ENCODE measurements around the gene GBE1.

DNA sequence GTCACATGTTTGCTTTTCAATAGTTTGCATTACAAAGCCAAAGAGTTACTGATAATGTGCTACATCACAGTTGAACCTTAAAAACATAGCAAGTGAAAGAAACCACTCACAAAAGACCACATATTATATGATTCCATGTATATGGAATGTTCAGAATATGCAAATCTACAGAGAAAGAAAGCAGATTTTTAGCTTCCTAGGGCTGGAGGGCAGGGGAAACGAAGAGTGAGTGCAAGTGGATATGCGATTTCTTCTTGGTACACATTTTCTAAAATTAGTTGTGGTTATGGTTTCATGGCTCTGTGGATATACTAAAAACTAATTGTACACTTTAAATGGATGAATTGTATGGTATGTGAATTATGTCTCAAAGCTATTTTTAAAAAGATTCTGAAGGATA, 4.0 kb upstream of the GBE1 start:
- TF ChIP-seq, protein P1, sequence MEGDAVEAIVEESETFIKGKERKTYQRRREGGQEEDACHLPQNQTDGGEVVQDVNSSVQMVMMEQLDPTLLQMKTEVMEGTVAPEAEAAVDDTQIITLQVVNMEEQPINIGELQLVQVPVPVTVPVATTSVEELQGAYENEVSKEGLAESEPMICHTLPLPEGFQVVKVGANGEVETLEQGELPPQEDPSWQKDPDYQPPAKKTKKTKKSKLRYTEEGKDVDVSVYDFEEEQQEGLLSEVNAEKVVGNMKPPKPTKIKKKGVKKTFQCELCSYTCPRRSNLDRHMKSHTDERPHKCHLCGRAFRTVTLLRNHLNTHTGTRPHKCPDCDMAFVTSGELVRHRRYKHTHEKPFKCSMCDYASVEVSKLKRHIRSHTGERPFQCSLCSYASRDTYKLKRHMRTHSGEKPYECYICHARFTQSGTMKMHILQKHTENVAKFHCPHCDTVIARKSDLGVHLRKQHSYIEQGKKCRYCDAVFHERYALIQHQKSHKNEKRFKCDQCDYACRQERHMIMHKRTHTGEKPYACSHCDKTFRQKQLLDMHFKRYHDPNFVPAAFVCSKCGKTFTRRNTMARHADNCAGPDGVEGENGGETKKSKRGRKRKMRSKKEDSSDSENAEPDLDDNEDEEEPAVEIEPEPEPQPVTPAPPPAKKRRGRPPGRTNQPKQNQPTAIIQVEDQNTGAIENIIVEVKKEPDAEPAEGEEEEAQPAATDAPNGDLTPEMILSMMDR (IDR thresholded peaks at IDR 0.05; ENCODE audit: insufficient read depth, low read length), result no peak
- no peak for TF ChIP-seq GABPA (IDR thresholded peaks at IDR 0.05; ENCODE audit: low read depth)
- TF ChIP-seq, protein P2, sequence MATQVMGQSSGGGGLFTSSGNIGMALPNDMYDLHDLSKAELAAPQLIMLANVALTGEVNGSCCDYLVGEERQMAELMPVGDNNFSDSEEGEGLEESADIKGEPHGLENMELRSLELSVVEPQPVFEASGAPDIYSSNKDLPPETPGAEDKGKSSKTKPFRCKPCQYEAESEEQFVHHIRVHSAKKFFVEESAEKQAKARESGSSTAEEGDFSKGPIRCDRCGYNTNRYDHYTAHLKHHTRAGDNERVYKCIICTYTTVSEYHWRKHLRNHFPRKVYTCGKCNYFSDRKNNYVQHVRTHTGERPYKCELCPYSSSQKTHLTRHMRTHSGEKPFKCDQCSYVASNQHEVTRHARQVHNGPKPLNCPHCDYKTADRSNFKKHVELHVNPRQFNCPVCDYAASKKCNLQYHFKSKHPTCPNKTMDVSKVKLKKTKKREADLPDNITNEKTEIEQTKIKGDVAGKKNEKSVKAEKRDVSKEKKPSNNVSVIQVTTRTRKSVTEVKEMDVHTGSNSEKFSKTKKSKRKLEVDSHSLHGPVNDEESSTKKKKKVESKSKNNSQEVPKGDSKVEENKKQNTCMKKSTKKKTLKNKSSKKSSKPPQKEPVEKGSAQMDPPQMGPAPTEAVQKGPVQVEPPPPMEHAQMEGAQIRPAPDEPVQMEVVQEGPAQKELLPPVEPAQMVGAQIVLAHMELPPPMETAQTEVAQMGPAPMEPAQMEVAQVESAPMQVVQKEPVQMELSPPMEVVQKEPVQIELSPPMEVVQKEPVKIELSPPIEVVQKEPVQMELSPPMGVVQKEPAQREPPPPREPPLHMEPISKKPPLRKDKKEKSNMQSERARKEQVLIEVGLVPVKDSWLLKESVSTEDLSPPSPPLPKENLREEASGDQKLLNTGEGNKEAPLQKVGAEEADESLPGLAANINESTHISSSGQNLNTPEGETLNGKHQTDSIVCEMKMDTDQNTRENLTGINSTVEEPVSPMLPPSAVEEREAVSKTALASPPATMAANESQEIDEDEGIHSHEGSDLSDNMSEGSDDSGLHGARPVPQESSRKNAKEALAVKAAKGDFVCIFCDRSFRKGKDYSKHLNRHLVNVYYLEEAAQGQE (IDR thresholded peaks at IDR 0.05; ENCODE audit: insufficient replicate concordance, low read depth), result no peak
- no peak for TF ChIP-seq POLR2AphosphoS5 (IDR thresholded peaks at IDR 0.05; ENCODE audit: low read depth)
